ENCODE data around the gene ENOX1. TPM values are rescaled to one million over a fixed set of nuclear protein-coding genes. Genes with fewer than 3 reads are reported as not detected.

ENOX1 gene
- total and polyA plus RNA-seq, 9 of the 15 experiments (the other 6 are each of a cell fraction or from before 2014, with no cell fraction given), result not detected

- TF ChIP-seq FOXP4 (CRISPR knock-in tag; IDR thresholded peaks at IDR 0.05; ENCODE audit: borderline replicate concordance), result no peak
These were observed 29.7 kb upstream of the ENOX1 start (continued) for GRCh38 chr13:43816401-43816889.

- in situ Hi-C loops (cut with MboI) (no loop called here), intact Hi-C loops (cut with micrococcal nuclease) (no loop called here)
- no peak overlapping the region for H3K27ac ChIP-seq (ENCODE audit: extremely low read depth, low read depth, low read length)
- no peaks in the 10 kb centered on the region for H3K9me1 ChIP-seq (ENCODE audit: control insufficient read depth, insufficient read depth, low read length)
- H3K4me3 ChIP-seq, result no peak overlapping the region
- TF ChIP-seq EZH2 (IDR thresholded peaks at IDR 0.05; ENCODE audit: borderline replicate concordance, low read depth, low read length) (no peak), ZNF347 (CRISPR knock-in tag; IDR thresholded peaks at IDR 0.05; ENCODE audit: low read depth) (no peak), SFPQ (IDR thresholded peaks at IDR 0.05; ENCODE audit: low read depth, low read length) (no peak), KLF16 (IDR thresholded peaks at IDR 0.05) (no peak), TEAD1 (CRISPR knock-in tag; IDR thresholded peaks at IDR 0.05) (no peak), SMAD3 (CRISPR knock-in tag; conservative IDR thresholded peaks at IDR 0.05) (no peak), BMI1 (IDR thresholded peaks at IDR 0.05; ENCODE audit: low read length) (no peak), GATAD2B (IDR thresholded peaks at IDR 0.05; ENCODE audit: borderline replicate concordance) (no peak)
- H3K9ac ChIP-seq (ENCODE audit: insufficient read depth in 1 of 2, low read depth in 2 of 2, low read length in 2 of 2), result no peak overlapping the region
- ChIA-PET POLR2A (no interaction called here), CTCF (ENCODE audit: low intra/inter-chr PET ratio) (no interaction called here)
- no peaks in the 10 kb centered on the region for H3K36me3 ChIP-seq (ENCODE audit: control insufficient read depth, insufficient read depth, low read length)
- H4K20me1 ChIP-seq (replicated peaks; ENCODE audit: control insufficient read depth, insufficient read depth, low read length), result no peaks in the 10 kb centered on the region
- BruUV-seq (replicated peaks), result no TSS peak
- no peaks in the 10 kb centered on the region for H3K79me2 ChIP-seq (ENCODE audit: control insufficient read depth, insufficient read depth, low read length)
- no peak overlapping the region for H2AFZ ChIP-seq (ENCODE audit: low read depth, low read length)
- DNase-seq (ENCODE audit: extremely low read depth in 1 of 4, low spot score in 3 of 4) (no peak), FAIRE-seq (no peak), ATAC-seq (no peak)
- H3K9me3 ChIP-seq (replicated peaks; ENCODE audit: control insufficient read depth, insufficient read depth, low read depth, low read length), result no peaks in the 10 kb centered on the region
- H3K27me3 ChIP-seq (ENCODE audit: control insufficient read depth in 2 of 2, insufficient read depth in 2 of 2, low read length in 2 of 2), result no peaks in the 10 kb centered on the region
- no peaks in the 10 kb centered on the region for H3K4me1 ChIP-seq (replicated peaks in 1 of 2; ENCODE audit: control insufficient read depth in 2 of 2, insufficient read depth in 2 of 2, low read length in 2 of 2)
- WGBS (ENCODE audit: insufficient coverage, low coverage, missing lambda C conversion rate), result 0% methylated on average over 2 of the region's 2 CpGs
- H3K4me2 ChIP-seq (ENCODE audit: insufficient read depth, low read length), result no peak overlapping the region
These were observed 28.4 kb upstream of the ENOX1 start for GRCh38 chr13:43815204-43815603.
